Natural killer cell treated with Interleukin-12 subunit alpha and Interleukin-12 subunit beta and Interleukin-15 and Interleukin-18, amount 100 ng/mL, for 72 hours (primary cell): ENCODE data around the gene NXPH2. TPM values are rescaled to one million over a fixed set of nuclear protein-coding genes. Genes with fewer than 3 reads are reported as not detected.

Experiments
- ATAC-seq, 2 donors: fragments of 150-1000 bp; cut with Tn5 transposase in 1 of 2; sonication (Bioruptor Pico), chemical (Tn5 transposase) in 1 of 2; 2 replicates each; pipeline ENCODE4 v1.10.0; 2021
- DNase-seq: peaks from one replicate; pipeline ENCODE4 v3.0.0; 2022; ENCODE audit warnings: low spot score
- H3K27ac Mint-ChIP-seq, 2 donors: 1 replicate in 1 of 2; 2 replicates in 1 of 2; pipeline ENCODE4 v1.8.0; 2022; ENCODE audit warnings: mixed read lengths in 2 of 2, mild to moderate bottlenecking in 1 of 2, moderate library complexity in 1 of 2
- H3K27me3 Mint-ChIP-seq, 2 donors: 1 replicate in 1 of 2; 2 replicates in 1 of 2; pipeline ENCODE4 v1.8.0; 2022; ENCODE audit warnings: mixed read lengths in 2 of 2
- H3K36me3 Mint-ChIP-seq: one replicate; pipeline ENCODE4 v1.8.0; 2022; ENCODE audit warnings: mixed read lengths
- H3K4me1 Mint-ChIP-seq, 2 donors: 1 replicate in 1 of 2; 2 replicates in 1 of 2; pipeline ENCODE4 v1.8.0; 2022; ENCODE audit warnings: low read depth in 2 of 2, mixed read lengths in 2 of 2, mild to moderate bottlenecking in 1 of 2
- H3K4me3 Mint-ChIP-seq: one replicate; pipeline ENCODE4 v1.8.0; 2022; ENCODE audit warnings: mixed read lengths
- H3K9me3 Mint-ChIP-seq: 2 replicates; pipeline ENCODE4 v1.8.0; 2022; ENCODE audit warnings: mixed read lengths
- total RNA-seq, 2 donors: library from RNA; stranded (reverse); gene quantifications; one replicate each; pipeline ENCODE4 v1.2.3, GENCODE V29; 2022

The NXPH2 gene
- total RNA-seq, 2 donors from 2014 or later: not detected

DNA sequence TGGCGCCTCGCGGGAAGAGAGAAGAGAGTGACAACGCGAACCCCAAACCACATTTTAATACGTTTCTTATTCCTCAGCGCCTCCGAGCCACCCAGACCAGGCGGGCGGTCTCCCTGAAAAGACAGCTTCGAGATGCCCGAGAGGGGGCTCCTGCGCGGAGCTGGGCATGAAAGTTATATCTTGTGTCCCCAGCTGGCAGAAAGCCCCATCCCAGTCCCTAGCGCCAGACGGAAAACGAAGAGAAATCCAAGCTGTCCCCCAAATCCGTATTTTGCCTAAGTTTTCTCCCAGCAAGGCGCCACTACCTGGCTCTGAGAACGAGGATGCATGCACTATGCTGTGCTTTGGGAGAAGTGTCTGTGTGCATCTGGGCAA is 797 bp downstream of the NXPH2 start:
- Mint-ChIP-seq H3K4me3 (no peak overlapping the region), H3K27me3 (peaks cover 33 to 41% of the 10 kb centered on the region in 2 donors), H3K4me1 (peaks cover 0 to 5% of the 10 kb centered on the region in 2 donors), H3K9me3 (no peaks in the 10 kb centered on the region), H3K27ac (no peak overlapping the region), H3K36me3 (no peaks in the 10 kb centered on the region)
- DNase-seq (no peak), ATAC-seq (no peak)

DNA sequence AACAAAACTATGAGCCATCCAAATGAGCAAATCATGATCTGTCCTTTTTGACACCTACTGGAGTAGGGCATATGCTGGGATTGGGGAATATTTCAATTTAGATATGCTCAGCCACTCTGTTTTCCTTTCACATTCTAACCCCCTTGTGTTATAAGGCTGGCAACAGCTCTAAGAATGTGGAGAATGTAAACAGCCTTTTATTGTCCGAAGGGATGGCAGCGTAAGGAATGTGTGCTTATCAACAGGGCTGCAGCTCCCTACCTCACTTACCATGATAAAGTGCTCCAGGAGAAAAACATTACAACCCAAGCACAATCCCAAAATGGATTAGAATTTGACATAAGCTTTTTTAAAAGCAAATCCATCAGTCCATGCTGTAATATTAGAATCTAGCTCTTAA is 2.2 kb downstream of the NXPH2 start:
- ATAC-seq (no peak), DNase-seq (no peak)
- no peaks in the 10 kb centered on the region for H3K9me3 Mint-ChIP-seq
- H3K27me3 Mint-ChIP-seq: peaks cover 27 to 34% of the 10 kb centered on the region in 2 donors
- H3K27ac Mint-ChIP-seq: no peak overlapping the region
- peaks cover 0 to 5% of the 10 kb centered on the region in 2 donors for H3K4me1 Mint-ChIP-seq
- no peak overlapping the region for H3K4me3 Mint-ChIP-seq
- no peaks in the 10 kb centered on the region for H3K36me3 Mint-ChIP-seq

DNA sequence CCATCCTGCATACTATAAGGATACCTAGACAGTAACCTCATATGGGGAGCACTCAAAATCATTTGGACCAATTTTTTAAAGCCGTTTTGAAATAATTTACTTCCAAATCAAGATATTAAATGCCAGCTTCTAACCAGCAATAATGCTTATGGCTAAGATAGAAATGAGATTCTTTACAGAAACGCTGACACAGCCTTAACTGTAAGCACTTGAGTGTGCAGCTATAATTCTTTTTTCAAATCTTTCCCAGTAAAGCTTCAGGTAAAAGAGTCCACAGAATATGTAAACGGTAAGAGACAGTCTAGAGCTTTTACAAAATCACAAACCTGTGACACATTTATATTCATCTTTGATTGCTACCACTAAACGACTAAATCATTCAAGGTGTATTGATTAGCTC is 4.5 kb downstream of the NXPH2 start:
- Mint-ChIP-seq H3K27ac (no peak overlapping the region), H3K4me1 (peaks cover 0 to 5% of the 10 kb centered on the region in 2 donors), H3K4me3 (no peak overlapping the region), H3K9me3 (no peaks in the 10 kb centered on the region), H3K27me3 (peaks cover 13 to 22% of the 10 kb centered on the region in 2 donors), H3K36me3 (no peaks in the 10 kb centered on the region)
- ATAC-seq: no peak
- DNase-seq: no peak

- Mint-ChIP-seq H3K27me3 (peaks cover 0 to 18% of the 10 kb centered on the region in 2 donors), H3K4me3 (no peak overlapping the region), H3K36me3 (no peaks in the 10 kb centered on the region), H3K4me1 (no peaks in the 10 kb centered on the region), H3K9me3 (no peaks in the 10 kb centered on the region), H3K27ac (no peak overlapping the region)
- ATAC-seq (no peak), DNase-seq (no peak)
These were observed 8.7 kb downstream of the NXPH2 start for GRCh38 chr2:138771534-138771933.

DNA sequence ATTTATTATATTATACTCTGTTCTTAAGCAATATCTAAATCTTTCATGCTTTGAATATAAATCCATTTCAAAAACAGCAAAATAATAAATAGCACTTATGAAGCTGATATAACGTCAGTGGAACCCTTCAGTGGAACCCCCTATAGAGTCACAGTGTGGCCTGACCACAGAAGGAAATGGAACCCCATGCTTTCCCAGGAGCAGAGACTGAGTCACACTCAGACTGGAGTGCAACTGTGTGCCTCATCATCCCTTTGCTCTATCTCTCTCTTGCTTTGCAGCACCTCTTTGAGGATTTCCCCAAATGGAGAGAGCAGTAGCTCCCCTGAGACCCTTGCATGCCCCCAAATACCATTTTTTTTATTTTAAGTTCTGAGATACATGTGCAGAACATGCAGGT is 13.1 kb downstream of the NXPH2 start:
- peaks cover 0 to 18% of the 10 kb centered on the region in 2 donors for H3K27me3 Mint-ChIP-seq
- ATAC-seq: no peak
- no peaks in the 10 kb centered on the region for H3K36me3 Mint-ChIP-seq
- H3K4me1 Mint-ChIP-seq: no peaks in the 10 kb centered on the region
- no peak overlapping the region for H3K27ac Mint-ChIP-seq
- H3K4me3 Mint-ChIP-seq: no peak overlapping the region
- no peaks in the 10 kb centered on the region for H3K9me3 Mint-ChIP-seq
- no peak for DNase-seq

GRCh38 chr2:138766464-138766863 is 13.7 kb downstream of the NXPH2 start:
- no peaks in the 10 kb centered on the region for H3K36me3 Mint-ChIP-seq
- DNase-seq (no peak), ATAC-seq (no peak)
- H3K27me3 Mint-ChIP-seq: peaks cover 0 to 18% of the 10 kb centered on the region in 2 donors
- H3K4me1 Mint-ChIP-seq: no peaks in the 10 kb centered on the region
- no peak overlapping the region for H3K27ac Mint-ChIP-seq
- no peak overlapping the region for H3K4me3 Mint-ChIP-seq
- H3K9me3 Mint-ChIP-seq: no peaks in the 10 kb centered on the region

- no peak overlapping the region for H3K27ac Mint-ChIP-seq
- H3K4me1 Mint-ChIP-seq: no peaks in the 10 kb centered on the region
- no peaks in the 10 kb centered on the region for H3K9me3 Mint-ChIP-seq
- H3K36me3 Mint-ChIP-seq: no peaks in the 10 kb centered on the region
- no peak for DNase-seq
- ATAC-seq: no peak
- H3K27me3 Mint-ChIP-seq: peaks cover 0 to 11% of the 10 kb centered on the region in 2 donors
- H3K4me3 Mint-ChIP-seq: no peak overlapping the region
These were observed 16.2 kb downstream of the NXPH2 start for GRCh38 chr2:138763971-138764370.

DNA sequence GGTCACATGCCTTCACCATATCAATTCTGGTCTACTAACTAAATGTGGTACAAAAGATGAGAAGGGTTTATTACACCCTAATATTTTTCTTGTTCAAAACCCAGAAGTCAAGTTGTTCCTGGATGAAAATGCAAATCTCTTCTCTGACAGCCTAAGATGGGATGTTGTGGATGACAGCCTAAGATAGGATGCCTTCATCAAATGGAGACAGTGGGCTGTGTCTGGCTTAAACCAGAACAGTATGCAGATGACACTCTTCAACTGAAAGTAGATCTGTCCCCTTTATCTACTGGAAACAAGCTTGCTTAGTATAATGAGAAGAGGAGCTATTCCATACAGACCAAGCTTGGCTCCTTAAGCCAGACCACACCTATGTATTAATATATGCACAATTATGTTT is 17.7 kb downstream of the NXPH2 start:
- H3K4me1 Mint-ChIP-seq: no peaks in the 10 kb centered on the region
- ATAC-seq (no peak), DNase-seq (no peak)
- H3K27ac Mint-ChIP-seq: no peak overlapping the region
- H3K9me3 Mint-ChIP-seq: peaks cover 3% of the 10 kb centered on the region
- H3K36me3 Mint-ChIP-seq: no peaks in the 10 kb centered on the region
- H3K27me3 Mint-ChIP-seq: peaks cover 0 to 2% of the 10 kb centered on the region in 2 donors
- no peak overlapping the region for H3K4me3 Mint-ChIP-seq

GRCh38 chr2:138760676-138761075 is 19.5 kb downstream of the NXPH2 start:
- Mint-ChIP-seq H3K4me1 (no peaks in the 10 kb centered on the region), H3K27ac (no peak overlapping the region), H3K9me3 (peaks cover 6% of the 10 kb centered on the region), H3K36me3 (no peaks in the 10 kb centered on the region), H3K4me3 (no peak overlapping the region), H3K27me3 (no peaks in the 10 kb centered on the region)
- ATAC-seq: no peak
- DNase-seq: no peak

DNA sequence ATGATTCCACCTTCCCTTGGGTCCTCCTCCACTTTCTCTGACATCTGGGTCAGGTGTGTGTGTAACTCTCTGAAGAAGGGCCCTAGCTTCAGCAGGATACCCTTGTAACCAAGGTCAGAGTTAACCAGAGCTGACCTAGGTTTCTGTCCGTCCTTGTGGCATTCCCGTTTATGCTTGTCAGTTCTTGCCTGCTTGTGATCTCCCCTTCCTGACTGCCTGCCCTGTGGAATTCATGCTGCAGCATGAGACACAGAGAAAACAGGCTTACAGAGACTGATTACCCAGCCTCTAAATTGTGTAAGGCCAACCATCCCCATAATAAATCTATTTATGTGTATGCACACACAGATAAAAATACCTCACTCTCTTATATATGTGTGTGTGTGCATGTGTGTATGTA is 22.8 kb downstream of the NXPH2 start:
- no peak overlapping the region for H3K4me3 Mint-ChIP-seq
- H3K27ac Mint-ChIP-seq: no peak overlapping the region
- H3K27me3 Mint-ChIP-seq: no peaks in the 10 kb centered on the region
- ATAC-seq (no peak), DNase-seq (no peak)
- peaks cover 6% of the 10 kb centered on the region for H3K9me3 Mint-ChIP-seq
- no peaks in the 10 kb centered on the region for H3K36me3 Mint-ChIP-seq
- H3K4me1 Mint-ChIP-seq: no peaks in the 10 kb centered on the region

GRCh38 chr2:138752197-138752956 is 27.8 kb downstream of the NXPH2 start:
- no peak overlapping the region for H3K27ac Mint-ChIP-seq
- no peaks in the 10 kb centered on the region for H3K27me3 Mint-ChIP-seq
- H3K9me3 Mint-ChIP-seq: peaks cover 8% of the 10 kb centered on the region

GRCh38 chr2:138744713-138745112 is 35.5 kb downstream of the NXPH2 start:
- H3K9me3 Mint-ChIP-seq: peaks cover 11% of the 10 kb centered on the region
- H3K4me3 Mint-ChIP-seq: no peak overlapping the region
- no peak for ATAC-seq

More at GRCh38 chr2:138752197-138752956, 27.8 kb downstream of the NXPH2 start:
- ATAC-seq (no peak), DNase-seq (no peak)
- no peaks in the 10 kb centered on the region for H3K4me1 Mint-ChIP-seq
- H3K4me3 Mint-ChIP-seq: no peak overlapping the region
- H3K36me3 Mint-ChIP-seq: no peaks in the 10 kb centered on the region

GRCh38 chr2:138742441-138743057 is 37.6 kb downstream of the NXPH2 start:
- Mint-ChIP-seq H3K27me3 (no peaks in the 10 kb centered on the region), H3K36me3 (no peaks in the 10 kb centered on the region), H3K9me3 (peaks cover 8% of the 10 kb centered on the region), H3K4me1 (no peaks in the 10 kb centered on the region), H3K4me3 (no peak overlapping the region), H3K27ac (no peak overlapping the region)
- DNase-seq (no peak), ATAC-seq (no peak)

More at GRCh38 chr2:138744713-138745112, 35.5 kb downstream of the NXPH2 start:
- H3K4me1 Mint-ChIP-seq: no peaks in the 10 kb centered on the region
- no peak overlapping the region for H3K27ac Mint-ChIP-seq
- H3K36me3 Mint-ChIP-seq: no peaks in the 10 kb centered on the region
- no peaks in the 10 kb centered on the region for H3K27me3 Mint-ChIP-seq
- no peak for DNase-seq

- no peaks in the 10 kb centered on the region for H3K27me3 Mint-ChIP-seq
- ATAC-seq: no peak
- DNase-seq: no peak
- H3K36me3 Mint-ChIP-seq: peaks cover 5% of the 10 kb centered on the region
- no peak overlapping the region for H3K4me3 Mint-ChIP-seq
- H3K9me3 Mint-ChIP-seq: peaks cover 11% of the 10 kb centered on the region
- H3K4me1 Mint-ChIP-seq: no peaks in the 10 kb centered on the region
- no peak overlapping the region for H3K27ac Mint-ChIP-seq
These were observed 38.3 kb downstream of the NXPH2 start for GRCh38 chr2:138741851-138742250.
